Measurements from ENCODE around the gene DNAH3.

- TF ChIP-seq CTCF (IDR thresholded peaks at IDR 0.05 in 8 of 11, conservative IDR thresholded peaks at IDR 0.05 in 3 of 11) (no peak), POLR2AphosphoS5 (IDR thresholded peaks at IDR 0.05) (no peak)
These were observed 117.4 kb downstream of the DNAH3 start for GRCh38 chr16:21033264-21033663.
